H1 (cell line): ENCODE results near the gene ZBTB16. TPM values are rescaled to one million over a fixed set of nuclear protein-coding genes. Genes with fewer than 3 reads are reported as not detected.

Experiments
- CTCF ChIA-PET: fragments of 300-600 bp; sonication (Branson Sonifier 250); formaldehyde crosslinking; loops from one replicate; lab custom pipeline; 2021; ENCODE audit not compliant: partially characterized antibody; lab: Charles Lee
- POLR2A ChIA-PET: fragments of 300-600 bp; sonication (Branson Sonifier 250); formaldehyde crosslinking; loops from one replicate; lab custom pipeline; 2021; ENCODE audit warnings: inconsistent platforms; ENCODE audit not compliant: partially characterized antibody; lab: Charles Lee
- DNase-seq, 2 experiments: peaks; one replicate each; pipeline versions ENCODE4 v3.0.0 to v3.0.0-alpha.2; 2010 to 2022; ENCODE audit warnings: low spot score in 2 of 2, low read depth in 1 of 2, mixed read lengths in 1 of 2
- FAIRE-seq: peaks from 2 replicates; lab custom pipeline; 2011; peaks lifted over from hg19 to GRCh38; lab: Jason Lieb, UNC
- H2AFZ ChIP-seq: 2 replicates; pipeline ENCODE4 v1.8.1; 2012; ENCODE audit warnings: low read length, inconsistent platforms
- H2AK5ac ChIP-seq: 2 replicates; pipeline ENCODE4 v1.6.1; 2013; ENCODE audit warnings: low read depth, low read length
- H2BK120ac ChIP-seq: replicated peaks from 2 replicates; pipeline ENCODE3; 2013; ENCODE audit warnings: low read depth, low read length, inconsistent platforms
- H2BK12ac ChIP-seq: 2 replicates; pipeline ENCODE4 v1.6.1; 2013; ENCODE audit warnings: low read depth, low read length
- H2BK15ac ChIP-seq: 2 replicates; pipeline ENCODE4 v1.6.1; 2013; ENCODE audit warnings: low read length
- H2BK20ac ChIP-seq: 2 replicates; pipeline ENCODE4 v1.6.1; 2013; ENCODE audit warnings: low read length
- H2BK5ac ChIP-seq: 2 replicates; pipeline ENCODE4 v1.6.1; 2013; ENCODE audit warnings: low read depth, low read length
- H3K14ac ChIP-seq: 2 replicates; pipeline ENCODE4 v1.6.1; 2013; ENCODE audit warnings: inconsistent platforms; ENCODE audit not compliant: insufficient read length
- H3K18ac ChIP-seq: 2 replicates; pipeline ENCODE4 v1.6.1; 2013; ENCODE audit warnings: low read length; ENCODE audit errors: extremely low read depth
- H3K23ac ChIP-seq: 2 replicates; pipeline ENCODE4 v1.6.1; 2013; ENCODE audit warnings: inconsistent platforms; ENCODE audit not compliant: insufficient read length
- H3K23me2 ChIP-seq: 2 replicates; pipeline ENCODE4 v1.6.1; 2013; ENCODE audit warnings: low read depth, low read length
- H3K27ac ChIP-seq: 2 replicates; pipeline ENCODE4 v1.6.1; 2011; ENCODE audit warnings: low read depth, low read length, inconsistent platforms
- H3K27me3 ChIP-seq, 4 experiments: replicated peaks in 1 of 4; 1 replicate in 1 of 4; 2 replicates in 3 of 4; pipeline versions ENCODE4 v1.6.1 to v1.8.1; 2011 to 2013; ENCODE audit warnings: low read length in 3 of 4, mild to moderate bottlenecking in 3 of 4, inconsistent platforms in 2 of 4, mixed read lengths in 2 of 4, moderate library complexity in 1 of 4; ENCODE audit not compliant: control insufficient read depth in 3 of 4, insufficient read depth in 3 of 4; ENCODE audit errors: extremely low read depth in 1 of 4
- H3K36me3 ChIP-seq, 4 experiments: 2 replicates each; pipeline versions ENCODE4 v1.6.1 to v1.8.1; 2011 to 2013; ENCODE audit warnings: mild to moderate bottlenecking in 4 of 4, low read length in 3 of 4, moderate library complexity in 2 of 4, control low read depth in 1 of 4, inconsistent platforms in 1 of 4; ENCODE audit not compliant: insufficient read depth in 4 of 4, control insufficient read depth in 2 of 4
- H3K4ac ChIP-seq: replicated peaks from 2 replicates; pipeline ENCODE3; 2013; ENCODE audit warnings: low read length, low read depth, mixed read lengths, inconsistent platforms; ENCODE audit not compliant: insufficient read length
- H3K4me1 ChIP-seq, 4 experiments: replicated peaks in 1 of 4; 1 replicate in 1 of 4; 2 replicates in 3 of 4; pipeline versions ENCODE4 v1.6.1 to v1.8.1; 2011 to 2013; ENCODE audit warnings: low read length in 3 of 4, inconsistent platforms in 2 of 4, mixed read lengths in 1 of 4; ENCODE audit not compliant: insufficient read depth in 4 of 4, control insufficient read depth in 3 of 4
- H3K4me2 ChIP-seq, 2 experiments: 2 replicates each; pipeline versions ENCODE4 v1.6.1 to v1.8.1; 2011 to 2013; ENCODE audit warnings: low read depth in 2 of 2, low read length in 2 of 2, control low read depth in 1 of 2, inconsistent platforms in 1 of 2, mild to moderate bottlenecking in 1 of 2; ENCODE audit not compliant: insufficient read depth in 1 of 2
- H3K4me3 ChIP-seq, 4 experiments: fragments of 200-600, 300-600 bp in 1 of 4; sonication (generic), shearing (Covaris generic), sonication (Bioruptor Twin) in 1 of 4; 2 replicates each; pipeline versions ENCODE4 v1.5.1 to v1.8.1; 2011 to 2016; ENCODE audit warnings: low read length in 4 of 4, low read depth in 3 of 4, control low read depth in 2 of 4, inconsistent platforms in 2 of 4, mild to moderate bottlenecking in 2 of 4, mixed read lengths in 1 of 4, moderate library complexity in 1 of 4; ENCODE audit not compliant: insufficient read depth in 2 of 4; ENCODE audit errors: extremely low read depth in 1 of 4
- H3K56ac ChIP-seq: replicated peaks from 2 replicates; pipeline ENCODE3; 2013; ENCODE audit warnings: low read depth, mild to moderate bottlenecking, mixed read lengths, low read length, inconsistent platforms; ENCODE audit not compliant: insufficient read length
- H3K79me1 ChIP-seq: 2 replicates; pipeline ENCODE4 v1.6.1; 2013; ENCODE audit warnings: low read depth, low read length, control low read depth
- H3K79me2 ChIP-seq, 2 experiments: 2 replicates each; pipeline versions ENCODE4 v1.6.1 to v1.8.1; 2012 to 2013; ENCODE audit warnings: low read length in 2 of 2, mild to moderate bottlenecking in 2 of 2, inconsistent platforms in 1 of 2; ENCODE audit not compliant: insufficient read depth in 2 of 2, control insufficient read depth in 1 of 2
- H3K9ac ChIP-seq, 4 experiments: replicated peaks in 1 of 4; 1 replicate in 1 of 4; 2 replicates in 3 of 4; pipeline versions ENCODE4 v1.6.1 to v1.8.1; 2011 to 2013; ENCODE audit warnings: low read depth in 3 of 4, low read length in 3 of 4, control low read depth in 2 of 4, mild to moderate bottlenecking in 2 of 4, moderate library complexity in 2 of 4, inconsistent platforms in 1 of 4; ENCODE audit errors: extremely low read depth in 1 of 4
- H3K9me3 ChIP-seq, 2 experiments: 2 replicates each; pipeline versions ENCODE4 v1.6.1 to v1.8.1; 2012 to 2013; ENCODE audit warnings: mild to moderate bottlenecking in 2 of 2, moderate library complexity in 2 of 2, control low read depth in 1 of 2, inconsistent platforms in 1 of 2, low read depth in 1 of 2, low read length in 1 of 2, mixed read lengths in 1 of 2; ENCODE audit not compliant: insufficient read depth in 2 of 2
- H4K20me1 ChIP-seq, 2 experiments: replicated peaks in 1 of 2; 2 replicates each; pipeline versions ENCODE3 to v1.8.1; 2011 to 2013; ENCODE audit warnings: inconsistent platforms in 2 of 2, low read length in 2 of 2, mild to moderate bottlenecking in 1 of 2; ENCODE audit not compliant: insufficient read depth in 2 of 2, control insufficient read depth in 1 of 2
- H4K5ac ChIP-seq: 2 replicates; pipeline ENCODE4 v1.6.1; 2013; ENCODE audit warnings: low read length, low read depth, mixed read lengths, inconsistent platforms; ENCODE audit not compliant: insufficient read length
- H4K8ac ChIP-seq: 2 replicates; pipeline ENCODE4 v1.8.0; 2013; ENCODE audit warnings: mild to moderate bottlenecking, moderate library complexity, low read length, inconsistent platforms; ENCODE audit not compliant: insufficient read depth; ENCODE audit errors: extremely low read depth
- H4K91ac ChIP-seq: replicated peaks from 2 replicates; pipeline ENCODE3; 2013; ENCODE audit warnings: low read length, mixed read lengths, inconsistent platforms; ENCODE audit not compliant: insufficient read length
- BCL11A ChIP-seq, 2 experiments: IDR thresholded peaks; one replicate each; pipeline ENCODE4 v1.6.1; 2011; ENCODE audit warnings: low read depth in 2 of 2, low read length in 2 of 2, mild to moderate bottlenecking in 2 of 2
- CHD1 ChIP-seq: IDR thresholded peaks from 2 replicates; pipeline ENCODE4 v1.6.1; 2012; ENCODE audit warnings: low read depth, low read length, improper control_type of control experiment
- GABPA ChIP-seq: IDR thresholded peaks from 2 replicates; pipeline ENCODE4 v1.6.1; 2011; ENCODE audit warnings: mild to moderate bottlenecking, low read length, moderate library complexity, borderline replicate concordance; ENCODE audit not compliant: insufficient read depth
- WGBS, 2 experiments: shearing (Covaris generic) in 1 of 2; methylation state at CpG; one replicate each; pipeline versions ENCODE4 v1.1.6 to v1.1.7; 2013 to 2015; ENCODE audit warnings: low lambda C conversion rate in 2 of 2, mixed read lengths in 2 of 2, inconsistent platforms in 1 of 2, low coverage in 1 of 2, missing lambda C conversion rate in 1 of 2; ENCODE audit not compliant: insufficient replicate concordance in 2 of 2, insufficient coverage in 1 of 2, insufficient read length in 1 of 2; ENCODE audit errors: extremely low coverage in 1 of 2, missing lambda C conversion rate in 1 of 2; 5-methylcytosine and 5-hydroxymethylcytosine counted together
- polyA plus RNA-seq, 7 experiments: library from polyadenylated mRNA; depleted of rRNA in 3 of 7; stranded (reverse) in 5 of 7; unstranded in 2 of 7; fragments of >200 nt in 5 of 7; fragments of 200-250 nt in 2 of 7; gene quantifications; 1 replicate in 5 of 7; 2 replicates in 1 of 7; 4 replicates in 1 of 7; pipeline versions ENCODE4 v1.2.1 to v1.2.3, GENCODE V29; 2011 to 2013; ENCODE audit warnings: missing spikeins in 2 of 7, mixed read lengths in 2 of 7
- total RNA-seq: library from RNA; stranded (reverse); fragmentation: NEBNext Ultra II Directional; extraction: Animal tissue kit (Norgen Biotek cat#: 25700); gene quantifications from 2 replicates; pipeline ENCODE4 v1.2.1, GENCODE V29; 2021

Gene ZBTB16
- total and polyA plus RNA-seq, 2 of the 8 experiments (the other 6 are each of a cell fraction or from before 2014, with no cell fraction given) = 0.12 to 0.61 TPM

GRCh38 chr11:114161486-114162250, 102.2 kb downstream of the ZBTB16 start:
- Histone ChIP-seq H3K4me2 (no peak overlapping the region), H2BK120ac (no peak overlapping the region), H4K5ac (no peak overlapping the region), H3K56ac (no peak overlapping the region), H3K9ac (no peak overlapping the region), H3K27me3 (no peaks in the 10 kb centered on the region), H3K23ac (no peak overlapping the region), H2BK15ac (no peak overlapping the region), H3K9me3 (no peaks in the 10 kb centered on the region), H2AFZ (no peak overlapping the region), H2AK5ac (no peak overlapping the region), H4K20me1 (no peaks in the 10 kb centered on the region), H2BK20ac (no peak overlapping the region), H3K79me2 (no peaks in the 10 kb centered on the region), H3K18ac (no peak overlapping the region), H4K91ac (no peak overlapping the region), H3K23me2 (no peaks in the 10 kb centered on the region), H4K8ac (no peak overlapping the region), H3K4ac (no peak overlapping the region), H3K14ac (no peak overlapping the region), H2BK5ac (no peak overlapping the region), H3K4me3 (no peak overlapping the region), H3K27ac (no peak overlapping the region), H3K36me3 (no peaks in the 10 kb centered on the region), H3K79me1 (no peaks in the 10 kb centered on the region), H3K4me1 (peaks cover 2 to 6% (median 3%) of the 10 kb centered on the region in 4 experiments; a peak in 5 of 7 replicates), H2BK12ac (no peak overlapping the region)
- POLR2A ChIA-PET = interaction anchor here (0.8 kb wide), 1 partner anchor 9 kb away, joined by 3 read pairs; no protein-coding TSS in a partner anchor
- CTCF ChIA-PET = interaction anchor here (1.0 to 2.0 kb wide), 3 partner anchors 12 to 19 kb away, joined by 3 to 9 read pairs (median 5); no protein-coding TSS in a partner anchor
- DNase-seq (no peak), FAIRE-seq (no peak)
- WGBS, 2 experiments = 94% methylated on average over 9 of the region's 9 CpGs; no CpG with 5 or more reads in 1 of the 2 experiments
- TF ChIP-seq GABPA (no peak), BCL11A (IDR thresholded peaks at IDR 0.05; ENCODE audit: low read depth in 2 of 2, low read length in 2 of 2) (no peak), CHD1 (no peak)
